ENCODE results near the gene TMEM232. TPM values are rescaled to one million over a fixed set of nuclear protein-coding genes. Genes with fewer than 3 reads are reported as not detected.

TMEM232 gene
- total RNA-seq, 2 experiments from 2014 or later = 0.28 to 0.76 TPM

- DNase-seq = no peak
- no peaks in the 10 kb centered on the region for H3K27me3 Mint-ChIP-seq
- H3K4me1 Mint-ChIP-seq = no peaks in the 10 kb centered on the region
- no peak for ATAC-seq
- no peak overlapping the region for H3K27ac Mint-ChIP-seq
- no peaks in the 10 kb centered on the region for H3K9me3 Mint-ChIP-seq (ENCODE audit: low read depth)
- H3K36me3 Mint-ChIP-seq = no peaks in the 10 kb centered on the region
- no peak overlapping the region for H3K4me3 Mint-ChIP-seq
- CTCF ChIA-PET = no interaction called here
These were observed 291.3 kb downstream of the TMEM232 start for GRCh38 chr5:110435207-110435606.

GRCh38 chr5:110431603-110432002 lies 294.9 kb downstream of the TMEM232 start:
- no peak overlapping the region for H3K4me3 Mint-ChIP-seq
- no peaks in the 10 kb centered on the region for H3K36me3 Mint-ChIP-seq
- no peaks in the 10 kb centered on the region for H3K4me1 Mint-ChIP-seq
- no peaks in the 10 kb centered on the region for H3K9me3 Mint-ChIP-seq (ENCODE audit: low read depth)
- no peaks in the 10 kb centered on the region for H3K27me3 Mint-ChIP-seq
- CTCF ChIA-PET = interaction anchor here (1.1 kb wide), 1 partner anchor 19 kb away, joined by 3 read pairs; no protein-coding TSS in a partner anchor
- DNase-seq = no peak
- no peak for ATAC-seq
- no peak overlapping the region for H3K27ac Mint-ChIP-seq

- DNase-seq = no peak
- Mint-ChIP-seq H3K27me3 (no peaks in the 10 kb centered on the region), H3K36me3 (no peaks in the 10 kb centered on the region), H3K9me3 (ENCODE audit: low read depth) (no peaks in the 10 kb centered on the region), H3K27ac (no peak overlapping the region), H3K4me3 (no peak overlapping the region), H3K4me1 (no peaks in the 10 kb centered on the region)
- CTCF ChIA-PET = no interaction called here
- ATAC-seq = no peak
These were observed 312.1 kb downstream of the TMEM232 start for GRCh38 chr5:110414360-110414759.

GRCh38 chr5:110413856-110414255 lies 312.6 kb downstream of the TMEM232 start:
- H3K27me3 Mint-ChIP-seq = no peaks in the 10 kb centered on the region
- H3K9me3 Mint-ChIP-seq (ENCODE audit: low read depth) = no peaks in the 10 kb centered on the region
- no peaks in the 10 kb centered on the region for H3K4me1 Mint-ChIP-seq
- no peak for DNase-seq
- ATAC-seq = no peak
- H3K36me3 Mint-ChIP-seq = no peaks in the 10 kb centered on the region
- CTCF ChIA-PET = no interaction called here
- no peak overlapping the region for H3K27ac Mint-ChIP-seq
- no peak overlapping the region for H3K4me3 Mint-ChIP-seq

GRCh38 chr5:110409571-110409970 lies 316.9 kb downstream of the TMEM232 start:
- DNase-seq = no peak
- no peaks in the 10 kb centered on the region for H3K4me1 Mint-ChIP-seq
- no peaks in the 10 kb centered on the region for H3K27me3 Mint-ChIP-seq
- no peaks in the 10 kb centered on the region for H3K9me3 Mint-ChIP-seq (ENCODE audit: low read depth)
- no peak overlapping the region for H3K4me3 Mint-ChIP-seq
- CTCF ChIA-PET = interaction anchor here (0.5 kb wide), 1 partner anchor 1412 kb away, joined by 4 read pairs; no protein-coding TSS in a partner anchor
- ATAC-seq = no peak
- H3K27ac Mint-ChIP-seq = no peak overlapping the region
- H3K36me3 Mint-ChIP-seq = no peaks in the 10 kb centered on the region

GRCh38 chr5:110402562-110402961 lies 323.9 kb downstream of the TMEM232 start:
- H3K27ac Mint-ChIP-seq = no peak overlapping the region
- H3K4me3 Mint-ChIP-seq = no peak overlapping the region
- H3K27me3 Mint-ChIP-seq = peaks cover 2% of the 10 kb centered on the region
- ATAC-seq = no peak
- no peaks in the 10 kb centered on the region for H3K4me1 Mint-ChIP-seq
- H3K36me3 Mint-ChIP-seq = no peaks in the 10 kb centered on the region
- DNase-seq = no peak
- CTCF ChIA-PET = no interaction called here
- no peaks in the 10 kb centered on the region for H3K9me3 Mint-ChIP-seq (ENCODE audit: low read depth)

GRCh38 chr5:110401881-110402280 lies 324.6 kb downstream of the TMEM232 start:
- no peak for DNase-seq
- CTCF ChIA-PET = no interaction called here
- Mint-ChIP-seq H3K9me3 (ENCODE audit: low read depth) (no peaks in the 10 kb centered on the region), H3K4me3 (no peak overlapping the region), H3K27me3 (peaks cover 2% of the 10 kb centered on the region), H3K4me1 (no peaks in the 10 kb centered on the region), H3K27ac (no peak overlapping the region), H3K36me3 (no peaks in the 10 kb centered on the region)
- ATAC-seq = no peak

GRCh38 chr5:110398951-110399350 lies 327.5 kb downstream of the TMEM232 start:
- H3K4me1 Mint-ChIP-seq = no peaks in the 10 kb centered on the region
- ATAC-seq = no peak
- H3K4me3 Mint-ChIP-seq = no peak overlapping the region
- CTCF ChIA-PET = no interaction called here
- H3K27me3 Mint-ChIP-seq = peaks cover 2% of the 10 kb centered on the region
- H3K27ac Mint-ChIP-seq = no peak overlapping the region
- DNase-seq = no peak
- H3K36me3 Mint-ChIP-seq = no peaks in the 10 kb centered on the region
- H3K9me3 Mint-ChIP-seq (ENCODE audit: low read depth) = no peaks in the 10 kb centered on the region

- ATAC-seq (no peak), DNase-seq (no peak)
- H3K27ac Mint-ChIP-seq = no peak overlapping the region
- no peaks in the 10 kb centered on the region for H3K4me1 Mint-ChIP-seq
- CTCF ChIA-PET = no interaction called here
- H3K36me3 Mint-ChIP-seq = no peaks in the 10 kb centered on the region
- H3K27me3 Mint-ChIP-seq = no peaks in the 10 kb centered on the region
- H3K9me3 Mint-ChIP-seq (ENCODE audit: low read depth) = no peaks in the 10 kb centered on the region
- H3K4me3 Mint-ChIP-seq = no peak overlapping the region
These were observed 329.2 kb downstream of the TMEM232 start for GRCh38 chr5:110397281-110397680.

GRCh38 chr5:110386782-110387181 lies 339.7 kb downstream of the TMEM232 start:
- Mint-ChIP-seq H3K27ac (no peak overlapping the region), H3K36me3 (no peaks in the 10 kb centered on the region), H3K4me3 (no peak overlapping the region), H3K9me3 (ENCODE audit: low read depth) (no peaks in the 10 kb centered on the region), H3K27me3 (no peaks in the 10 kb centered on the region), H3K4me1 (no peaks in the 10 kb centered on the region)
- DNase-seq (no peak), ATAC-seq (no peak)
- CTCF ChIA-PET = no interaction called here

- Mint-ChIP-seq H3K4me3 (no peak overlapping the region), H3K36me3 (no peaks in the 10 kb centered on the region), H3K4me1 (no peaks in the 10 kb centered on the region), H3K9me3 (ENCODE audit: low read depth) (no peaks in the 10 kb centered on the region), H3K27ac (no peak overlapping the region), H3K27me3 (no peaks in the 10 kb centered on the region)
- ATAC-seq (no peak), DNase-seq (no peak)
- CTCF ChIA-PET = no interaction called here
These were observed 343.2 kb downstream of the TMEM232 start for GRCh38 chr5:110383231-110383630.

- H3K4me1 Mint-ChIP-seq = no peaks in the 10 kb centered on the region
- CTCF ChIA-PET = no interaction called here
- no peak overlapping the region for H3K27ac Mint-ChIP-seq
- no peaks in the 10 kb centered on the region for H3K36me3 Mint-ChIP-seq
- no peaks in the 10 kb centered on the region for H3K9me3 Mint-ChIP-seq (ENCODE audit: low read depth)
- no peak overlapping the region for H3K4me3 Mint-ChIP-seq
- no peak for ATAC-seq
- DNase-seq = no peak
- no peaks in the 10 kb centered on the region for H3K27me3 Mint-ChIP-seq
These were observed 348.5 kb downstream of the TMEM232 start for GRCh38 chr5:110377943-110378342.

- Mint-ChIP-seq H3K27me3 (no peaks in the 10 kb centered on the region), H3K4me1 (no peaks in the 10 kb centered on the region), H3K4me3 (no peak overlapping the region), H3K9me3 (ENCODE audit: low read depth) (no peaks in the 10 kb centered on the region), H3K27ac (no peak overlapping the region), H3K36me3 (no peaks in the 10 kb centered on the region)
- CTCF ChIA-PET = no interaction called here
- DNase-seq (no peak), ATAC-seq (no peak)
These were observed 349.1 kb downstream of the TMEM232 start for GRCh38 chr5:110377361-110377760.

GRCh38 chr5:110376281-110376951 lies 350.1 kb downstream of the TMEM232 start:
- CTCF ChIA-PET = no interaction called here
- DNase-seq (no peak), ATAC-seq (no peak)
- H3K27ac Mint-ChIP-seq = no peak overlapping the region
- no peaks in the 10 kb centered on the region for H3K4me1 Mint-ChIP-seq
- H3K4me3 Mint-ChIP-seq = no peak overlapping the region
- no peaks in the 10 kb centered on the region for H3K27me3 Mint-ChIP-seq
- no peaks in the 10 kb centered on the region for H3K36me3 Mint-ChIP-seq
- no peaks in the 10 kb centered on the region for H3K9me3 Mint-ChIP-seq (ENCODE audit: low read depth)

- no peaks in the 10 kb centered on the region for H3K27me3 Mint-ChIP-seq
- H3K4me1 Mint-ChIP-seq = no peaks in the 10 kb centered on the region
- DNase-seq (no peak), ATAC-seq (no peak)
- no peaks in the 10 kb centered on the region for H3K36me3 Mint-ChIP-seq
- H3K9me3 Mint-ChIP-seq (ENCODE audit: low read depth) = no peaks in the 10 kb centered on the region
- CTCF ChIA-PET = no interaction called here
- H3K27ac Mint-ChIP-seq = no peak overlapping the region
- no peak overlapping the region for H3K4me3 Mint-ChIP-seq
These were observed 354.8 kb downstream of the TMEM232 start for GRCh38 chr5:110371725-110372041.

Data from activated CD8-positive, alpha-beta memory T cell treated with anti-CD3 and anti-CD28 coated beads, Interleukin-2, amount 10 ng/mL, durations not matched to agents 7 days and 5 days (primary cell).